Measurements from ENCODE around the gene PHOX2A.

- TF ChIP-seq CTCF (conservative IDR thresholded peaks at IDR 0.05; ENCODE audit: low read length) (no peak), EZH2phosphoT487 (IDR thresholded peaks at IDR 0.05; ENCODE audit: borderline replicate concordance) (no peak)
Measured at GRCh38 chr11:72244060-72244360, at the start of gene PHOX2A.

Data from Loucy (cell line).